Omental fat pad (tissue), 4 donors: ENCODE results near the gene MAP3K9. TPM values are rescaled to one million over a fixed set of nuclear protein-coding genes. Genes with fewer than 3 reads are reported as not detected.
A peak's percentile ranks its signal among the peaks of the same experiment; 100 is the strongest.

ENCODE experiments used
- ATAC-seq: fragments of 150-250 bp; one replicate; pipeline ENCODE4 v1.9.1; 2016; ENCODE audit warnings: mild to moderate bottlenecking, moderate library complexity; ENCODE audit not compliant: low FRiP score
- DNase-seq: peaks from one replicate; pipeline ENCODE4 v3.0.0-alpha.2; 2019; ENCODE audit warnings: low spot score
- CTCF ChIP-seq, 3 donors: fragments of 450-650 bp; IDR thresholded peaks; one replicate each; pipeline ENCODE4 v1.5.1; 2016 to 2017; ENCODE audit warnings: antibody characterized with exemption in 3 of 3, mild to moderate bottlenecking in 3 of 3, moderate library complexity in 2 of 3
- total RNA-seq, 4 donors: library from RNA; depleted of rRNA; stranded (reverse); fragments of >200 nt; gene quantifications; one replicate each; pipeline ENCODE4 v1.1.0, GENCODE V29; 2016

The MAP3K9 gene
- total RNA-seq, 4 donors from 2014 or later, result 0.32 to 5.8 (median 1.1) TPM

GRCh38 chr14:70830998-70831781 is 21.9 kb upstream of the MAP3K9 start:
- no peak for TF ChIP-seq CTCF (IDR thresholded peaks at IDR 0.05)
- ATAC-seq (no peak), DNase-seq (no peak)

GRCh38 chr14:70828188-70828587 is 18.9 kb upstream of the MAP3K9 start:
- no peak for ATAC-seq
- TF ChIP-seq CTCF (IDR thresholded peaks at IDR 0.05), result no peak
- no peak for DNase-seq

- DNase-seq (no peak), ATAC-seq (no peak)
- TF ChIP-seq CTCF (IDR thresholded peaks at IDR 0.05), result no peak
Observed at GRCh38 chr14:70827752-70828151, 18.4 kb upstream of the MAP3K9 start.

- ATAC-seq (no peak), DNase-seq (no peak)
- no peak for TF ChIP-seq CTCF (IDR thresholded peaks at IDR 0.05)
Observed at GRCh38 chr14:70827347-70827746, 18.0 kb upstream of the MAP3K9 start.

- ATAC-seq (no peak), DNase-seq (no peak)
- TF ChIP-seq CTCF (IDR thresholded peaks at IDR 0.05), result no peak
Observed at GRCh38 chr14:70823281-70823680, 14.0 kb upstream of the MAP3K9 start.

GRCh38 chr14:70822530-70823185 is 13.3 kb upstream of the MAP3K9 start:
- ATAC-seq (peak; percentile 35), DNase-seq (no peak)

More at GRCh38 chr14:70822530-70823185, 13.3 kb upstream of the MAP3K9 start:
- no peak for TF ChIP-seq CTCF (IDR thresholded peaks at IDR 0.05)
